SK-N-SH treated with all-trans-retinoic acid at 6 μM for 48 hours (cell line): ENCODE results near the gene PLPPR5.

Source experiments
- CSRNP3 ChIP-seq: fragments of 250-450 bp; sonication (Bioruptor Pico); IDR thresholded peaks from 2 replicates; pipeline ENCODE4 v1.5.1; 2021; ENCODE audit warnings: mild to moderate bottlenecking, moderate library complexity
- RARB ChIP-seq: fragments of 250-450 bp; sonication (Bioruptor Pico); IDR thresholded peaks from 2 replicates; pipeline ENCODE4 v1.8.0; 2021; ENCODE audit warnings: mild to moderate bottlenecking, moderate library complexity
- TCF4 ChIP-seq: fragments of 250-450 bp; sonication (Bioruptor Pico); IDR thresholded peaks from 2 replicates; pipeline ENCODE4 v1.8.0; 2021; ENCODE audit warnings: mild to moderate bottlenecking, moderate library complexity, borderline replicate concordance
- ZFP30 ChIP-seq: fragments of 450-650 bp; formaldehyde crosslinking; IDR thresholded peaks from 2 replicates; pipeline ENCODE4 v1.5.0; 2022; ENCODE audit warnings: mild to moderate bottlenecking, moderate library complexity
- ZNF70 ChIP-seq: fragments of 450-650 bp; formaldehyde crosslinking; IDR thresholded peaks from 2 replicates; pipeline ENCODE4 v1.5.0; 2020; ENCODE audit warnings: mild to moderate bottlenecking, moderate library complexity
- TF ChIP-seq, protein P1 (sequence below): fragments of 250-450 bp; sonication (Bioruptor Pico); IDR thresholded peaks from 2 replicates; pipeline ENCODE4 v1.5.1; 2020; ENCODE audit warnings: low read depth, mild to moderate bottlenecking, moderate library complexity

GRCh38 chr1:98870959-98871903 lies 133.4 kb downstream of the PLPPR5 start:
- TF ChIP-seq, protein P1, sequence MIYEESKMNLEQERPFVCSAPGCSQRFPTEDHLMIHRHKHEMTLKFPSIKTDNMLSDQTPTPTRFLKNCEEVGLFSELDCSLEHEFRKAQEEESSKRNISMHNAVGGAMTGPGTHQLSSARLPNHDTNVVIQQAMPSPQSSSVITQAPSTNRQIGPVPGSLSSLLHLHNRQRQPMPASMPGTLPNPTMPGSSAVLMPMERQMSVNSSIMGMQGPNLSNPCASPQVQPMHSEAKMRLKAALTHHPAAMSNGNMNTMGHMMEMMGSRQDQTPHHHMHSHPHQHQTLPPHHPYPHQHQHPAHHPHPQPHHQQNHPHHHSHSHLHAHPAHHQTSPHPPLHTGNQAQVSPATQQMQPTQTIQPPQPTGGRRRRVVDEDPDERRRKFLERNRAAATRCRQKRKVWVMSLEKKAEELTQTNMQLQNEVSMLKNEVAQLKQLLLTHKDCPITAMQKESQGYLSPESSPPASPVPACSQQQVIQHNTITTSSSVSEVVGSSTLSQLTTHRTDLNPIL: no peak
- TF ChIP-seq ZFP30 (no peak), TCF4 (CRISPR knock-in tag) (no peak), RARB (CRISPR knock-in tag) (no peak), ZNF70 (CRISPR knock-in tag) (no peak), CSRNP3 (CRISPR knock-in tag) (no peak)
